Uterus (tissue), 2 donors: ENCODE data around the gene DENND4B.

Experiments used
- CTCF ChIP-seq, 4 experiments: fragments of 200-600 bp in 2 of 4; fragments of 450-650 bp in 2 of 4; sonication (generic) in 2 of 4; IDR thresholded peaks; one replicate each; pipeline ENCODE4 v1.5.1; 2016 to 2019; ENCODE audit warnings: antibody characterized with exemption in 4 of 4, mild to moderate bottlenecking in 2 of 4, moderate library complexity in 1 of 4
- POLR2A ChIP-seq, 2 donors: fragments of 450-650 bp; IDR thresholded peaks; one replicate each; pipeline ENCODE4 v1.6.1; 2016; ENCODE audit warnings: antibody characterized with exemption in 2 of 2, mild to moderate bottlenecking in 1 of 2, moderate library complexity in 1 of 2

GRCh38 chr1:153958111-153958960 is 11.8 kb upstream of the DENND4B start, which contains the start of gene CRTC2:
- no peak for TF ChIP-seq CTCF (IDR thresholded peaks at IDR 0.05)
- TF ChIP-seq POLR2A (IDR thresholded peaks at IDR 0.05) = peak; percentile 58 to 74
